NB4 (cell line): ENCODE results near the gene CASP9.

ENCODE experiments used
- POLR2A ChIP-seq: IDR thresholded peaks from 2 replicates; pipeline ENCODE4 v1.6.1; 2011; ENCODE audit warnings: mild to moderate bottlenecking; ENCODE audit not compliant: insufficient read length; ENCODE audit errors: extremely low read depth
- TF ChIP-seq, protein P1 (sequence below): IDR thresholded peaks from one replicate; pipeline ENCODE4 v1.5.1; 2012; ENCODE audit warnings: low read depth, low read length
- TF ChIP-seq, protein P2 (sequence below): IDR thresholded peaks from 2 replicates; pipeline ENCODE4 v1.6.1; 2011; ENCODE audit warnings: low read depth, low read length

DNA sequence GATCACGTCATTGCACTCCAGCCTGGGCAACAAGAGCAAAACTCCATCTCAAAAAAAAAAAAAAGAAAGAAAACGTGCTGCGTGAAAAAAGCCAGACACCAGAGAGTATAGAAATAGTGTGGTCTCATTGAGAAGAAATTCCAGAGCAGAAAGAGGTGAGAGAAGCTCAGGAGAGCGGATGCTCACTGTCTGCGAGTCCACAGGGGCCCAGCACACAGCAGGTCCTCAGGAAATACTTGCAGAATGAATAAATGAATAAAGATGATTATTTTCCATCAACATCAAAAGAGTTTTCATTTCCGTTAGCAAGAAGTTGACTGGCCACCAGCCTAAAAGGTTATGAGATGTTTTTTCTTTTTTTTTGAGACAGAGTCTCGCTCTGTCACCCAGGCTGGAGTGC is 14.4 kb downstream of the CASP9 start:
- TF ChIP-seq, protein P1, sequence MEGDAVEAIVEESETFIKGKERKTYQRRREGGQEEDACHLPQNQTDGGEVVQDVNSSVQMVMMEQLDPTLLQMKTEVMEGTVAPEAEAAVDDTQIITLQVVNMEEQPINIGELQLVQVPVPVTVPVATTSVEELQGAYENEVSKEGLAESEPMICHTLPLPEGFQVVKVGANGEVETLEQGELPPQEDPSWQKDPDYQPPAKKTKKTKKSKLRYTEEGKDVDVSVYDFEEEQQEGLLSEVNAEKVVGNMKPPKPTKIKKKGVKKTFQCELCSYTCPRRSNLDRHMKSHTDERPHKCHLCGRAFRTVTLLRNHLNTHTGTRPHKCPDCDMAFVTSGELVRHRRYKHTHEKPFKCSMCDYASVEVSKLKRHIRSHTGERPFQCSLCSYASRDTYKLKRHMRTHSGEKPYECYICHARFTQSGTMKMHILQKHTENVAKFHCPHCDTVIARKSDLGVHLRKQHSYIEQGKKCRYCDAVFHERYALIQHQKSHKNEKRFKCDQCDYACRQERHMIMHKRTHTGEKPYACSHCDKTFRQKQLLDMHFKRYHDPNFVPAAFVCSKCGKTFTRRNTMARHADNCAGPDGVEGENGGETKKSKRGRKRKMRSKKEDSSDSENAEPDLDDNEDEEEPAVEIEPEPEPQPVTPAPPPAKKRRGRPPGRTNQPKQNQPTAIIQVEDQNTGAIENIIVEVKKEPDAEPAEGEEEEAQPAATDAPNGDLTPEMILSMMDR, result no peak
- TF ChIP-seq POLR2A, result no peak
- TF ChIP-seq, protein P2, sequence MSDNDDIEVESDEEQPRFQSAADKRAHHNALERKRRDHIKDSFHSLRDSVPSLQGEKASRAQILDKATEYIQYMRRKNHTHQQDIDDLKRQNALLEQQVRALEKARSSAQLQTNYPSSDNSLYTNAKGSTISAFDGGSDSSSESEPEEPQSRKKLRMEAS, result no peak
